HT-29 (cell line): ENCODE data around the gene FIZ1. TPM values are rescaled to one million over a fixed set of nuclear protein-coding genes. Genes with fewer than 3 reads are reported as not detected.

Source experiments
- DNase-seq: peaks from one replicate; pipeline ENCODE4 v3.0.0-alpha.2; 2015; ENCODE audit warnings: low spot score
- total RNA-seq: library from RNA; depleted of rRNA; stranded (reverse); fragments of >200 nt; shearing (Covaris generic); gene quantifications from 2 replicates; pipeline ENCODE4 v1.2.3, GENCODE V29; 2014

FIZ1 gene
- total RNA-seq, 1 experiment from 2014 or later = 19.2 TPM

DNA sequence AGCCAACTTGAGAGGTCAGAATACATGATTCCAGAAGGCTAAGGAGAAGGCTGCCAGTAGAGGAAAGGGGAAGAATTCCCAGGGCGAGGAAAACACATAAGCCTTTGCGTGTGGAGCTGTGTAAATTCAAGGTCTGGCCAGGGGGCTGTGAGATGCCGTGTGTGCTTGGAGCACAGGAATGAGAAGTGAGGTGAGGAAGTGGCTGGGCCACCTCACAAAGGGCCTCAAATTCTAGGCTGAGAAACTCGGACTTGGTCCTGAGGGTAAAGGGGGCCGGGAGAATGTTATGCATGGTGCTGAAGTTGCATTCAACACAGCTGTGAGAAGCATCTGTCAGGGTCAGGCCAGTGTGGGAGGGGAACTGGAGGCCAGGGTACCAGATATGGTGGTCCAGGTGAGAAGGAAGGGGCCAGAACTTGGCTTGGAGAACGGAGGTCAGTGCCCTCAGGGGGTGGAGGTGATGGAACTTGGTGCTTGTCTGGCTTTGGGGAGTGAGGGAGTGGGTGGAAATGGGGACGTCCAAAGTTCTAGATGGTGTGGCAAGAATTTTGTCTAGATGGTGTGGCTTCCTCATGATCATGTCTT lies 36.6 kb upstream of the FIZ1 start:
- no peak for DNase-seq

DNA sequence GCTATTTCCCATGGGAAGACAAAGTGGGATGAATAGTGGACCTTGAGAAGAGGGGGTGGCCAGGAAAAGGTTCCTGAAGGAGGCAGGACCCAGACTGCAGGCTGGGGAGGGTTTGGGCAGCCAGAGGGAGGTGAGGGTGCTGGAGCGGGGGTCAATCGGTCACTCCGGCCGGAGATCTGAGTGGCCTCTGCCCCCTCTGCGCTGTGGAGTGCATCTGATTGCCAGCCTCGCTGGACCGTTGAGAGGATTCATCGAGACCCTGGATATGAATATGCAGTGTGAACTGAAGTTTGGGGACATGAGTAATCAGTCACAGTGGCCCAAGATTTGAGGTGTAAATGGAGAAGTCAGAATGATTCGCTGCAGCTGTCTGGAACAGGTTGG lies 36.0 kb upstream of the FIZ1 start:
- no peak for DNase-seq

DNA sequence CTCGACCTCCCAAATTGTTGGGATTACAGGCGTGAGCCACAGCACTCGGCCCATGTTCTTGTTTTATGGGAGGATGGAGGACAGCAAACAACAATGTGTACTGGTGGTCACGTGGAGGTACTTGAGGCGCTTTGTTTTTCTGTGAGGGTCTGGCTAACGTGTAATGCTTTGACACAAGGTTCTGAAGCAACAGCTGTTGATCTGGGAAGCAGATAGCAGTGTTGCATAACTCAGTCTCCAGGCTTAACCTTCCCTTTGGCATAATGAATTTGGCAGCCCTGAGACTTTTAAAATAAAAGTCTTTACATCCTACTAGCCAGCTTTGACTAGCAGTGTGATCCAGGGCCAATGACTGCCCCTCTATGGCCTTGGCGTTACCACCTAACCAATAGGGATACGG lies 34.5 kb upstream of the FIZ1 start:
- DNase-seq = no peak

DNA sequence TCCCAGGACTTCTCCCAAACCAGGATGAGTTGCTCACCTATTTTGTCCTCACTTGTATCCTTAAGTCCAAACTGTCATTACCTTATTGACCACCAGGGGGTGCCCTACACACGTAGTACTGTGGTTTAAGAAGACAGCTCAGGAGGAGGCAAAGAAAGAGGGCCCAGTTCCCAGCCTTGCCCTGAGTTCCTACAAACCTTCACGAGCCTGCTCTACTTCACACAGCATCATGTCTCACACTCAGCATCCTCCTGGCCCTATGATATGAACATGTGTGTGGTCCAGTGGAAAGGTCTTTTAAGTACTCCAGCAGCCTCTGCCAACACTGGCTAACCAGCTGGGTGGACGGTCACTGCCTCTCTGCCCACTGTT lies 33.1 kb upstream of the FIZ1 start:
- peak; percentile 99 for DNase-seq

DNA sequence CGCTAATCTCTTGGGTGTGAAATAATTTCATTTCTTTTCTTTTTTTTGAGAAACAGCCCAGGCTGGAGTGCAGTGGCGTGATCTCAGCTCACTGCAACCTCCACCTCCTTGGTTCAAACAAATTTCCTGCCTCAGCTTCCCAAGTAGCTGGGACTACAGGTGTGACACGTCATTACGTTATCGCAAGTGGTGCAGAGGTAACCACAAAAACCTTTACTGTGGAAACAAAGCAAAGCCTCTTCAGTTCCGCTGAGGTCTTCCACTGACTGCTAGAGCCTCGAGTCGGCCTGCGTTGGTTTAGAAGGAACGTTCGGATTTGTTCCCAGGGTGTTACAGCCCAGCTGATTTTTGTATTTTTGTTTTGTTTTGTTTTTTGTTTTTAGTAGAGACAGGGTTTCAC lies 27.0 kb upstream of the FIZ1 start:
- DNase-seq = no peak

DNA sequence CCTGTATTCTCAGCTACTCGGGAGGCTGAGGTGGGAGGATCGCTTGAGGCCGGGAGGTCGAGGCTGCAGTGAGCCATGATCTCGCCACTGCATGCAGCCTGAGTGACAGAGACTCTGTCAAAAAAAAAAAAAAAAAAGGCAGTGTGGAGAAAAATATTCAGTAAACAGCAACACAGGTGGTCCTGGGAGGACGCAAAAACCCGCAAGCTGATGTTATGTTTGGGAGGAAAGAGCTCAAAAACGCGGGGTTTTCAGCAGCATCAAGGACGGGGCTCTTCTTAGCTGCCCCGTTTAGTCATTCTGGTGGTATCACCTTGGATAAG lies 25.6 kb upstream of the FIZ1 start:
- no peak for DNase-seq

DNA sequence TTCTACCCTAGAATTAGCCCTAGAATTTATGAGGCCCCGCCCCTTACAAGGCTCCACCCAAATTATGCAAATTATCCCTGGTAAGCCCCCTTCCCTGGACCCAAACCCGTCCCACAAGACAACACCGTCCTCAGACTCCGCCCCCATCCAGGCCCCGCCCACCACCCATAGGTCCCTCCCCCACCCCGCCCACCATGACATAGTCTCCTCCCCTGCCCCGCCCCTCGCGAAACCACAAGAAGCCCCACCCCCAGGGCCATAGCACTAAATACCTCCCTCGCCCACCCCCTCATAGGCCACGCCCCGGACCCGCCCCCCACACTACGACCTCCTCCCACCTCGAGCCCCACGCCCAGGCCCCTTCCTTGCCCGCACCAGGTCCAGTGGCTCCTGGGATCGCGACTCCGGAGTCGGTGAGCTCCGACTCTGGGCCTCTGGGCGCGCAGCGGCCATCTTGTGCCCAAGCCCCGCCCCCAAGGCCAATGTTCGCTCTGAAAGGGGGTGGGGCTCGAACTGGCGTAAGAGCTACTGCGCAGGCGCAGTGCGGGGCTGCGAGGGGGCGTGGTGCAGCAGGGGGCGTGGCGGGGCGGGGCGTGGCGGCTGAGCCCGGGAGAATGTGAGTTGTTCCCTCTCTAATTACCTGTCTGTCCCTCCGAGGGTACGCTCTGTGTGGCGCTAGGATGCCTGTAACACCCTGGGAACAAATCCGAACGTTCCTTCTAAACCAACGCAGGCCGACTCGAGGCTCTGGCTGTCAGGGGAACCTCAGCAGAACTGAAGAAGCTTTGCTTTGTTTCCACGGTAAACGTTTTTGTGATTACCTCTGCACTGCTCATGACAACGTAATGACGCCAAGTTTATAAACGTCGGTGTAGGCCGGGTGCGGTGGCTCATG lies 25.0 kb upstream of the FIZ1 start, which contains the start of gene ZNF784:
Gene ZNF784, minus strand, starts transcription at position 458 of the 895 bp plus-strand sequence. Its CDS starts 5 bp downstream, at position 453.
- peak; percentile 98 for DNase-seq

DNA sequence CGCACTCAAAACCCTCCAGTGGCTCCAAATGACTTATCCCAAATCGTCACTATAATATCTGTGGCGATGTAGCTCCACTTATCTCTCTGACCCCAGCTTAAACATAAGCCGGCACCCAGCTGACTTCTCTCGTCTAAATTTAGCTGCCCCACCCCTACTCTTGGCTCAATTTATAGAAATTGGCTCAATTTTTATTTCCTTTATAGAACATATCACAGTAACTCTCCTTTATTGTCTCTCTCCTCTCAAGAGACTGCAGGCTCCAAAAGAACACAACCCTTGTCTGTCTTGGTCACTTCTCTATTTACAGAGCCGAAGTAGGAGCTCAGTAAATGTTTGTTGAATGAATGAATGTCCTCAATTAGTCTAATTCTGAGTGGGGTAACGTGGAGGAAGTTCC lies 24.2 kb upstream of the FIZ1 start:
- DNase-seq = no peak

DNA sequence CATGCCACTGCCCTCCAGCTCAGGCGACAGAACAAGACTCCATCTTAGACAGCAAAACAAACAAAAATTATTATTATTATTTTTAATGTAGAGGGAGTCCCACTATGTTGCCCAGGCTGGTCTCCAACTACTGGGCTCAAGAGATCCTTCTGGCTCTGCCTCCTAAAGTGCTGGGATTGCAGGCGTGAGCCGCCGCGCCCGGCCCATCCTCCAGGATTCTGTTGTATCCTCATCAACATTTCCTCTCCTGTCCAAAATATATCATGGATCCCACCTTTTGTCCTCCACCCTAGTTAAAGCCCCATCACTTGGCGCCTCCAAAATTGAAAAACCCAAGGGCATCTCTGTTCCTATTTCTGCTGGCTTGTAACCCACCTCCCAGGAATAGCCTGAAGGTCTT lies 23.8 kb upstream of the FIZ1 start:
- no peak for DNase-seq

DNA sequence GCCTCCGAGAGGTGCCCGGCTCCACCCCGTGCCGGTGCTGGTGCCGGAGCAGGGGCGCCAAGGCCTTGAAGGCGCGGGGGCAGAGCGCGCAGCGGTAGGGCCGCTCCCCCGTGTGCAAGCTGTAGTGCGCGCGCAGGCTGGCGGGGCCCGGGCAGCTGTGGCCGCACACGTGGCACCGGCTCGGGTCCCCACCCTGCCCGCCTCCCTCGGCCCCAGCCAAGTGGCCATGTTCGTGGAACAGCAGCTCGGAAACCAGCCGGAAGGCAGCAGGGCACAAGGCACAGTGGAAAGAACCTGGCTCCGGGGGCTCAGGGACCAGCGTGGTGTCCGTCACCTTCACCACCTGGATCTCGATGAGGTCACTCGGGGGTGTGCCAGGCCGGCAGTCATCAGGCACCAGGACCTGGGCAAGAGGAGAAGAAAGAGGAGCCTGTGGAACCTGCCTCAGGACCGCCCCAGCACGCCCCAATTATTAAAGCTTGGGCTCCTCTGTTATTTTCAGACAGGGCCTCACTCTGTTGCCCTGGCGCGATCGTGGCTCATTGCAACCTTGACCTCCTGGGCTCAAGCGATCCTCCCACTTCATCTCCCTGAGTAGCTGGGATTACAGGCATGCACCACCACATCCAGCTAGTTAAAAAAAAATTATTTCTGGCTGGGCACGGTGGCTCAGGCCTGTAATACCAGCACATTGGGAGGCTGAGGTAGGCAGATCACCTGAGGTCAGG lies 23.1 kb upstream of the FIZ1 start:
- DNase-seq = no peak

DNA sequence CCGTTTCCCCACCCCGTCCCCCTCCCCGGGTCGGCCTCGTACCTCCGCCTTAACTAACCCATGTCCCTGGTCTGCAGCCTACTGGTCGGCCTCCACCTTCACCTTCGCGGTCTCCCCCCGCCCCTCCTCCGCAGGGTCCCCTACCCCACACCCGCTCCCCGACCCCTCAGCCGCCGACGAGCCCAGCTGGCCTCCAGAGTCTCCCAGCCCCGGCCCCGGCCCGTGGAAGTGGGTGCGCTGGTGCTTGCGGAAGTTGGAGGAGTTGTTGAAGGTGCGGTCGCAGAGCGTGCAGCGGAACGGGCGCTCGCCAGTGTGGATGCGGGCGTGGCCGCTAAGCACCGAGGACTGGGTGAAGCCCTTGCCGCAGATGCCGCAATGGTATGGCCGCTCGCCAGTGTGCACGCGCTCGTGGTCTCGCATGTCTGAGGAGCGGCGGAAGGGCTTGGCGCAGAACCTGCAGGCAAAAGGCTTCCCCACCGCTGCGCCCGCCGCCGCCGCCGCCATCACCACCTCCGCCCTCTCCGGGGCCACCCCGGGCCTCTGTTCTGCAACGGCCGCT lies 22.4 kb upstream of the FIZ1 start:
- no peak for DNase-seq

DNA sequence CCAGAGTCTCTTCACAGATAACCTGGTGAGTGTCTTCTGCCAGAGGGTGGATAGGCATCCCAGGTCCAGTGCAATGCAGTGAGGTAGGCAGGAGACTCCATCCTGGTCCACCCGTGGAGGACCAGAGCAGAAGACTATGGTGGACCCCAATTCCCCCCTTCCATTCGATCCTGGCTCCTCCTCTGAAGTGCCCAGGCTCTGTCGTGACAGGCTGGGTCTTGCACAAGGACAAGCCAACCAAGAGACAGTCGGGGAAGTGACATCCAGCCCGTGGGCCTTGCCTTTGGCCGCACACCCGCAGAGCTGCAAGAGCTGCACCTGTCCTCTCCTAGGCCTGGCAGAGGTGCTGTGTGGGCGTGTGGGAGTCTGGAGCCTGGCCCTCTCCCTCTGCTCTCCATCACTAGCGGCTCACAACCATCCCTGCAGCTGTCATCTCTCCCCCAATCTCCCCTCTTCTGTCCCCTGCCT lies 21.9 kb upstream of the FIZ1 start:
- no peak for DNase-seq

DNA sequence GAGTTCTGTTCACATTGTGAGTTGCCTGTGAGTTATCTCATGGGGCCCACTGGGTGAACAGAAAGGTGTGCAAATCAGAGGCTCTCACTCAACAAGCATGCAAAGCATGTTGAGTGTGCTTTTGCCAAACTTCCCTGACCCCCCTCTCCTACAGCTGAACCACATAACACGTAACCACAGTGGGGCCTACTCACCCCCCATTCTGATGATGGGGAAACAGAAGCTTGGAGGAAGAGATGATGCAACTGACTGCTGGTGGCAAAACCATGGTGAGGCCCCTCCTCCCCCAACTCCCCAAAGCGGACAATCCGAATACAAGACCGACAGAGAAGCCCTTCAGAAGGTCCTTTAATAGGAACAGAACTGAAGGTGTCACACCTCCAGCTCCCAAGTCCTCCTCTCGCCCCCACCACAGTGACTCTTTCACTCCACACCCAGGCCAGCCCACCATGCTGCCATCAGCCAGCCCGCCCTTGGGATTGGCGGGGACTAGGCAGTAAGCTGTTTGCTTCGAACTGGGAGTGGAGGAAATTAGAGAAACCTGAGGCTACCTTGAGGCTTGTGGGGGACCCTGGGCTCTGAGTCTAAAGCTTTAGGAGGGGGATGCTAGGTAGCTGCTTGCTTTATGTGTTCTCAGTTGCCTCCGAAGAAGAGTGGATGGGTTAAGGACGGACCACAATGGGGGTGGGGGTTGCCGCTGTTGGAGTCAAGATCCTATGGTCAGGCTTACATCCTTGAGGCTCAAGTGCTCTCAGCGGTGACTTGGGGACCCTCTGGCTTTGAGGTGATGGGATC lies 21.3 kb upstream of the FIZ1 start:
- no peak for DNase-seq

DNA sequence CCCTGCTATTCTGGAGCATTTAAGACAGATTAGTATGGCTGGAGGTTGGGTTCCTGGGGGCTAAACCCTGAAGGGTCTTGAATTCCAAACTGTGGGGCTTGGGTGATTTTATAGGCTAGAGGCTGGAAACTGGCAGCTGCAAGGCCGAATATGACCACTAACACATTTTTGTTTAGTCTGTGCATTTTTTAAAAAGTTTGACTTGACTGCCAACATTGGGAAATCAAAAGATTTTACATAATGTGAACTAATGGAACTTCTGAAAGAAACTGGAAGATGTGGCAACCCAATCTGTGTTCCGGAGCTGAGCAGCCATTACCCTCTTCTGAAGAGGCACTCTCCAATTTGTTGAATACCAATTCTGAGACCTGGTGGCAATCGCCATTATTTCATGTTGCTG lies 20.0 kb upstream of the FIZ1 start:
- DNase-seq = no peak

DNA sequence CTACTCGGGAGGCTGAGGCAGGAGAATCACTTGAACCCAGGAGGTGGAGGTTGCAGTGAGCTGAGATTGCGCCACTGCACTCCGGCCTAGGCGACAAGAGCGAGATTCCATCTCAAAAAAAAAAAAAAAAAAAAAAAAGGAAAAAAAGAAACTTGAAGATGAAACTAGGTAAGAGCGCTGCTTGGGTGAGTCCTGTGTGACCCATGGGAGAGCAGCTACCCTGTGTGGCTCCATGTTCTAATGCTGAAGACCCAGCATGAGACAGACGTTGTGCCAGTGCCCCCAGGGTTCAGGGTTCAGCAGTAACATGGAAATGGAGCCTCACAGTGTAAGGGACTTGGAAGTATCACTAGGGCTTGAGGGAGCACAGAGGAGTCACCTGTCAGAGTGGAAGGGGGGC lies 19.1 kb upstream of the FIZ1 start:
- DNase-seq = no peak

DNA sequence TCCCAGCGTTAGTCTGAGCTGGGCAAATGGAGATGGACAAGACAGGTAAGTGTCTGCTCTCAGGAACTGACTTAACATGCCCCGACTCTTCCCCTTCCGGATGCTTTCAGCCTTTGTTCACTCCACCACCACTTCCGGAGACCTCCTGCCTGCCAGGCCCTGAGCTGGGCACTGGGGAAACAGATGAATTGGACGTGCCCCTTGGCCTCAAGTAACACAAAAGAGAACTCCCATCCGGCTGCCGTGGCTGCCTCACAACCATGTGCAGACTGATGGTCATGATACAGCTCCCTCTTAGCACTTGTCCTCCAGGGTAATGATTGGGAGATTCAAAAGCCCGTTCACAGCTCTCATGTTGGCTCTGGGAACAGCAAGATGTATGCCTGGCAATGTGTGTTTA lies 18.1 kb upstream of the FIZ1 start:
- DNase-seq = no peak

DNA sequence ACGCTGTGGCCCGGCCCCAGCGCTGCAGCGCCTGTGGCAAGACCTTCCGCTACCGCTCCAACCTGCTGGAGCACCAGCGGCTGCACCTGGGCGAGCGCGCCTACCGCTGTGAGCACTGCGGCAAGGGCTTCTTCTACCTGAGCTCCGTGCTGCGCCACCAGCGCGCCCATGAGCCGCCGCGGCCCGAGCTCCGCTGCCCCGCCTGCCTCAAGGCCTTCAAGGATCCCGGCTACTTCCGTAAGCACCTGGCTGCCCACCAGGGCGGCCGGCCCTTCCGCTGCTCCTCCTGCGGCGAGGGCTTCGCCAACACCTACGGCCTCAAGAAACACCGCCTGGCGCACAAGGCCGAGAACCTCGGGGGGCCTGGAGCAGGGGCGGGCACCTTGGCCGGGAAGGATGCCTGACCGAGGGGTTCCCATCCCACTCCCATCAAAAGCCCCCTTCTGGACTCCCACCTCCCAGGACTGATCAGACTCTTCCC lies 17.1 kb upstream of the FIZ1 start:
- no peak for DNase-seq

DNA sequence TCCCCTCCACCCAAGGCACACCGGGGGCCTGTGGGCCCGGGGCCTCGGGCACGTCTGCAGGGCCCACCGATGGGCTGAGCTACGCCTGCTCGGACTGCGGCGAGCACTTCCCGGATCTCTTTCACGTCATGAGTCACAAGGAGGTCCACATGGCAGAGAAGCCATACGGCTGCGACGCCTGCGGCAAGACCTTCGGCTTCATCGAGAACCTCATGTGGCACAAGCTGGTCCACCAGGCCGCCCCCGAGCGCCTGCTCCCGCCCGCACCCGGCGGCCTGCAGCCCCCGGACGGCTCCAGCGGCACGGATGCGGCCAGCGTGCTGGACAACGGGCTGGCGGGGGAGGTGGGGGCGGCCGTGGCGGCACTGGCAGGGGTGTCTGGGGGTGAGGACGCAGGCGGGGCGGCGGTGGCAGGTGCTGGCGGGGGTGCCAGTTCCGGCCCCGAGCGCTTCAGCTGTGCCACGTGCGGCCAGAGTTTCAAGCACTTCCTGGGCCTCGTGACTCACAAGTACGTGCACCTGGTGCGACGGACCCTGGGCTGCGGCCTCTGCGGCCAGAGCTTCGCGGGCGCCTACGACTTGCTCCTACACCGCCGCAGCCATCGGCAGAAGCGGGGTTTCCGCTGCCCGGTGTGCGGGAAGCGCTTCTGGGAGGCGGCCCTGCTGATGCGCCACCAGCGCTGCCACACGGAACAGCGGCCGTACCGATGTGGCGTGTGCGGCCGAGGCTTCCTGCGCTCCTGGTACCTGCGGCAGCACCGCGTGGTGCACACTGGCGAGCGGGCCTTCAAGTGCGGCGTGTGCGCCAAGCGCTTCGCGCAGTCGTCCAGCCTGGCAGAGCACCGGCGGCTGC lies 16.5 kb upstream of the FIZ1 start:
- DNase-seq = no peak

DNA sequence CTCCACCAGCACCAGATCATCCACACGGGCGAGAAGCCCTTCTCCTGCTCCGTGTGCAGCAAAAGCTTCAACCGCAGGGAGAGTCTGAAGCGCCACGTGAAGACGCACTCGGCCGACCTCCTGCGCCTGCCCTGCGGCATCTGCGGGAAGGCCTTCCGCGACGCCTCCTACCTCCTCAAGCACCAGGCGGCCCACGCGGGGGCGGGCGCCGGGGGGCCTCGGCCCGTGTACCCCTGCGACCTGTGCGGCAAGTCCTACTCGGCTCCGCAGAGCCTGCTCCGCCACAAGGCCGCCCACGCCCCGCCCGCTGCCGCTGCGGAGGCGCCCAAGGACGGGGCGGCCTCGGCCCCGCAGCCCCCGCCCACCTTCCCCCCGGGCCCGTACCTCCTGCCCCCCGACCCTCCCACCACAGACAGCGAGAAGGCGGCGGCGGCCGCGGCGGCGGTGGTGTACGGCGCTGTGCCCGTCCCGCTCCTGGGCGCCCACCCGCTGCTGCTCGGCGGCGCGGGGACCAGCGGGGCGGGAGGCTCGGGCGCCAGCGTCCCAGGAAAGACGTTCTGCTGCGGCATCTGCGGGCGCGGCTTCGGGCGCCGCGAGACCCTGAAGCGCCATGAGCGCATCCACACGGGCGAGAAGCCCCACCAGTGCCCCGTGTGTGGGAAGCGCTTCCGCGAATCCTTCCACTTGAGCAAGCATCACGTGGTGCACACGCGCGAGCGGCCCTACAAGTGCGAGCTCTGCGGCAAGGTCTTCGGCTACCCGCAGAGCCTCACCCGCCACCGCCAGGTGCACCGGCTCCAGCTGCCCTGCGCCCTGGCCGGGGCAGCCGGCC lies 15.6 kb upstream of the FIZ1 start:
- DNase-seq = no peak
